ENCODE measurements around the gene DESI1. TPM values are rescaled to one million over a fixed set of nuclear protein-coding genes. Genes with fewer than 3 reads are reported as not detected.

The DESI1 gene
- total RNA-seq, 4 donors from 2014 or later: 6.4 to 34.2 (median 9.6) TPM

GRCh38 chr22:41578818-41579217, 42.0 kb downstream of the DESI1 start:
- no peak for DNase-seq
- no peak overlapping the region for H3K27ac ChIP-seq
- H3K4me1 ChIP-seq: peaks cover 0 to 10% of the 10 kb centered on the region in 2 donors
- intact Hi-C loops (cut with DNase I; ENCODE audit: low total_unique reads): no loop called here
- H3K9me3 ChIP-seq: no peaks in the 10 kb centered on the region
- H3K27me3 ChIP-seq: no peaks in the 10 kb centered on the region
- no peak for TF ChIP-seq POLR2A (IDR thresholded peaks at IDR 0.05)
- no peak for TF ChIP-seq CTCF (IDR thresholded peaks at IDR 0.05)
- H3K36me3 ChIP-seq: no peaks in the 10 kb centered on the region
- no peak overlapping the region for H3K4me3 ChIP-seq

GRCh38 chr22:41578114-41578513, 42.7 kb downstream of the DESI1 start:
- H3K4me1 ChIP-seq: peaks cover 0 to 10% of the 10 kb centered on the region in 2 donors
- intact Hi-C loops (cut with DNase I; ENCODE audit: low total_unique reads): no loop called here
- no peak for DNase-seq
- H3K36me3 ChIP-seq: no peaks in the 10 kb centered on the region
- no peak overlapping the region for H3K4me3 ChIP-seq
- H3K27ac ChIP-seq: no peak overlapping the region
- H3K9me3 ChIP-seq: no peaks in the 10 kb centered on the region
- no peaks in the 10 kb centered on the region for H3K27me3 ChIP-seq
- TF ChIP-seq POLR2A (IDR thresholded peaks at IDR 0.05) (no peak), CTCF (IDR thresholded peaks at IDR 0.05) (no peak)

- Histone ChIP-seq H3K27ac (peak overlapping the region in 1 of 2 donors; percentile 30), H3K4me3 (no peak overlapping the region), H3K27me3 (no peaks in the 10 kb centered on the region), H3K4me1 (peaks cover 0 to 10% of the 10 kb centered on the region in 2 donors), H3K36me3 (no peaks in the 10 kb centered on the region), H3K9me3 (no peaks in the 10 kb centered on the region)
- TF ChIP-seq CTCF (IDR thresholded peaks at IDR 0.05) (peak; percentile 36 to 69 (median 62)), POLR2A (IDR thresholded peaks at IDR 0.05) (no peak)
- intact Hi-C loops (cut with DNase I; ENCODE audit: low total_unique reads): no loop called here
- peak; percentile 47 to 54 for DNase-seq
These were observed 44.0 kb downstream of the DESI1 start for GRCh38 chr22:41576877-41577276.

- Histone ChIP-seq H3K27ac (peak overlapping the region; percentile 69 to 72), H3K27me3 (no peaks in the 10 kb centered on the region), H3K4me1 (peaks cover 0 to 10% of the 10 kb centered on the region in 2 donors), H3K4me3 (no peak overlapping the region), H3K36me3 (no peaks in the 10 kb centered on the region), H3K9me3 (no peaks in the 10 kb centered on the region)
- intact Hi-C loops (cut with DNase I; ENCODE audit: low total_unique reads): no loop called here
- no peak for TF ChIP-seq POLR2A (IDR thresholded peaks at IDR 0.05)
- TF ChIP-seq CTCF (IDR thresholded peaks at IDR 0.05): no peak
- DNase-seq: no peak
These were observed 45.3 kb downstream of the DESI1 start for GRCh38 chr22:41575533-41575932.

- intact Hi-C loops (cut with DNase I; ENCODE audit: low total_unique reads): no loop called here
- H3K4me3 ChIP-seq: no peak overlapping the region
- DNase-seq: peak; percentile 81 to 83
- peaks cover 0 to 10% of the 10 kb centered on the region in 2 donors for H3K4me1 ChIP-seq
- peak overlapping the region; percentile 69 to 72 for H3K27ac ChIP-seq
- no peaks in the 10 kb centered on the region for H3K9me3 ChIP-seq
- TF ChIP-seq CTCF (IDR thresholded peaks at IDR 0.05) (no peak), POLR2A (IDR thresholded peaks at IDR 0.05) (no peak)
- H3K36me3 ChIP-seq: no peaks in the 10 kb centered on the region
- H3K27me3 ChIP-seq: no peaks in the 10 kb centered on the region
These were observed 45.9 kb downstream of the DESI1 start for GRCh38 chr22:41574847-41575381.

Data from uterus (tissue), 4 donors.